CD4-positive, alpha-beta T cell treated with Interleukin-1 beta for 1 hour (primary cell): ENCODE data around the gene KIAA1958.

Experiments used
- DNase-seq, 2 donors: peaks; one replicate each; pipeline ENCODE4 v3.0.0-alpha.2; 2020 to 2022

KIAA1958 gene, protein sequence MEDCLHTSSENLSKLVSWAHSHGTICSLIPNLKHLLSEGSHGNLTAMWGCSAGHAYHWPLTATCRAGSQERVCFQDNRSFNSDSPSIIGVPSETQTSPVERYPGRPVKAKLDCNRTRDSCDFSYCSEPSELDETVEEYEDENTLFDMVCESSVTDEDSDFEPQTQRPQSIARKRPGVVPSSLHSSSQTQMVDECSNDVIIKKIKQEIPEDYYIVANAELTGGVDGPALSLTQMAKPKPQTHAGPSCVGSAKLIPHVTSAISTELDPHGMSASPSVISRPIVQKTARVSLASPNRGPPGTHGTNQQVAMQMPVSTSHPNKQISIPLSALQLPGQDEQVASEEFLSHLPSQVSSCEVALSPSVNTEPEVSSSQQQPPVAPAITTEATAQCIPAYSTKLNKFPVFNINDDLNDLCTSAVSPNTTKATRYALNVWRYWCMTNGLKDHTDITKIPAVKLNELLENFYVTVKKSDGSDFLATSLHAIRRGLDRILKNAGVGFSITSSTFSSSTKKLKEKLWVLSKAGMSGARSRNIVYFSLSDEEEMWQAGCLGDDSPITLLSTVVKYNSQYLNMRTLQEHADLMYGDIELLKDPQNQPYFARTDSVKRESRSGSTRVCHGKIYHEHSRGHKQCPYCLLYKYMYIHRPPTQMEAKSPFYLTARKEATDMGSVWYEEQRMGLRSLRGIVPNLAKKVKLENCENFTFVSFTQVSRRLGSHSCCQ

DNA sequence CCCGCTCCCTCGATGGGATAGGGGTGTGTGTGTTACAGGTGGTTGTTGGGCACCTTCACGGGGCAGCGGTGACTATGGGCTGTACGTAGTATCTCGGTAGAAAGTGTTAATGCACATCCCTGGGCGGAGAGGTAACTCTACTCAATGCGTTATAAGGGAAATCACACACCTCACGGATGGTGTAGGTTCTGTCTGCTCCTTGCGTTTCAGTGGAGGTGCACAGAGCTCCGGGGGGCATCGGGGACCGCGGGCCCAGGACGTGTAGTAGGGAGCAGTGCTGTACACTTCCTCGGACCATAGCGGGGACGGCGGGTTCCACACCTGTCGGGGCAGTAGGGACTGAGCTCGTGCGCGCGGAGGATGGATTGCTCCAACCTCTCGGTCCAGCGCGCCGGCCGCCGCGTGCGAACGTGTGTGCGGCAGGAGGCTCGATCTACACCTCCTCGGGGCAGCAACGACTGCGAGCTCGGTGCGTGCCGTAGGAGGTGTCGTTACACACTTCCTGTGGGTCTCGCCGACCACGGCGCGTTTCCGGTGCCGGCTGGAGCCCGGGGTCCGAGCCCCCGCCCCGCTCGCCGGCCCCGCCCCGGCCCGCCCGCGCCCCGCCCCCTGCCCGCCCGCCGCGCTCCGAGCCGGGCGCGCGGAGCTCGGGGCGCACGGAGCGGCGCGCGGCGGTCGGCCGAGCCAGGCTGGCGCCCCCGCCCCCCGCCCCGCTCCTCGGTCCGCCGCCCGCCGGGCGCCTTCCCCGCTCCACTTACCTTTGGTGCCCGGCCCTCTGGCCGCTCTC lies at the start of gene KIAA1958:
Gene KIAA1958, plus strand, starts transcription at position 607 of the 787 bp plus-strand sequence. CDS start 87,254 bp downstream, outside the sequence.
- DNase-seq, result peak; percentile 85 to 89

DNA sequence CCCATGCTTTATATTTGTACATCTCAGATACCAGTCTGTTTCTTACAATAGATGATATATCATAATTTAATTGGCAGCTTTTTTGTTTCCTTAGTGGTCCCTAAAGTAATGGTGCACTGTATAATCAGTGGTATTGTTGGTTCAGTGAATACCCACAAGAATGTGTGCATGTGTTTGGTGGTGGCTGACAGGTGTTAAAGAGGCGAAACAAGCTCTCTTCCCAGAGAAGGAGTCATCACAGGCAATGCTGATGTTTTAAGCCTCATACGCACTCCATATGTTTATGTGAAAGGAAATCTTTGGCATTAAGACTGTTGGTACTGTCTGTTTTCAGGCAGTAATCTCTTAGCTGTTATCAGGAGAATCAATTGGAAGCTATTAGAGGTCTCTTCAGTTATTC lies 49.2 kb upstream of the KIAA1958 start:
- DNase-seq, result no peak

DNA sequence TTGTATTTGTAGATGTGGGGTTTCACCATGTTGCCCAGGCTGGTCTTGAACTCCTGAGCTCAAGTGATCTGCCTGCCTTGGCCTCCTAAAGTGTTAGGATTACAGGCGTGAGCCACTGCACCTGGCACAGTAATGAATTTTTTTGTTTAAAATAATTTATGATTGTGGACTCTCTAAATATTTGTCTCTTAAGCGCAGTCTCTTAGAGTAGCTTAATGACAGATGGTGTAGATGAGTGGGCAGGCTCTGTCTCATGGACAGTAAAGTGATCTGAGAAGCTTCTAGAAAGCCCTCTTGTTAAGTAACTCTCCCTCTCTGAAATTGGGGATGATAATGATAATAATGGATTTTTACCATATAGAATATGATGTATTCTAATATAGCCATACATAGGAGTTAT lies 47.5 kb upstream of the KIAA1958 start:
- no peak for DNase-seq

DNA sequence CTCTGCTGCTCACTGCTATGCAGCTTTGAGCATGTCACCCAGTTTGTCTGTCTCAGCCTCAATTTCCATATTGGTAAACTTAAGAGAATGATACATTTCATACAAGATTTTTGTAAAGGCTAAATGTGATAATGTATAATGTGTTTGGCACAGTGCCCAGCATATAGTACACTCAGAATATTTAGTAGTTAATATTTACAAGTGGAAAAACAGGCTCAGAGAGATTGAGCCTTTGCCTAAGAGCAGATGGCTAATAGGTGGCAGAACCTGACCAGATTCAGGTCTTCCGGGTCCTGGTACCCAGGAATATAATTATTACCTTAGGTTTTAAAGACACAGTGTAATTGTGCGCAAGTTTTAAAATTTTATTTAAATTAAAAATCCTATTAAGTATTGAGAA lies 46.8 kb upstream of the KIAA1958 start:
- DNase-seq, result no peak

DNA sequence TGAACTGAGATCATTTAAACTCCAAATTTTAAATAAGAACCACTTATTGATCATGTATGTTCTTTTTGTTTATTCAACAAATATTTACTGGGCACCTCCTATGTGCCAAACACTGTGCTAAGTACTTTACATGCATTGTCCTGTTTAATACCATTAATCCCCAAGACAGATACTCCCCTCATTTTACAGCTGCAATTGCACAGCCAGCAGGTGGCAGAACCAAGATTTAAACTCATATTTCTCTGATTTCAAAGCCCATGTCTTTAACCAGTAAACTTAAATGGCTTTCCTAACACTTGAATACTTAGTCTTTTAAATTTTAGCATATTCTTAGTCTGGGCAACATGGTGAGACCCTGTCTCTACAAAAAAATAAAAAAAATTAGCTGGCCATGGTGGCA lies 43.4 kb upstream of the KIAA1958 start:
- peak; percentile 20 to 42 for DNase-seq

DNA sequence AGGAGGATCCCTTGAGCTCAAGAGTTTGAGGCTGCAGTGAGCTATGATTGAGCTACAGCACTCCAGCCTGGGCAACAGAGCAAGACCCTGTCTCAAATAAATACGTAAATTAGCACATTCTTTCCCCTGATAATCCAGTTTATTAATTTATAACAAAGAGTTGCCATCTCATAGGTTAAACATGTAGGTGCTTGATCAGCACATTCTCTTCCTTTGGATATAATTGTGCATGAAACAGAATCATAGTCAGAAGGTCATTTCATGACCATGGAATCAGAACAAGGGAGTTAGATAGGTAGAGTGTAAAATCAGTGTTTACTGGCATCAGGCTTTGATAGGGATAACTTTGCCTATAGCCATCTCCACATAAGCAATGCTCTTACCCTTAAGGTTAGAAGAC lies 43.0 kb upstream of the KIAA1958 start:
- DNase-seq, result no peak

DNA sequence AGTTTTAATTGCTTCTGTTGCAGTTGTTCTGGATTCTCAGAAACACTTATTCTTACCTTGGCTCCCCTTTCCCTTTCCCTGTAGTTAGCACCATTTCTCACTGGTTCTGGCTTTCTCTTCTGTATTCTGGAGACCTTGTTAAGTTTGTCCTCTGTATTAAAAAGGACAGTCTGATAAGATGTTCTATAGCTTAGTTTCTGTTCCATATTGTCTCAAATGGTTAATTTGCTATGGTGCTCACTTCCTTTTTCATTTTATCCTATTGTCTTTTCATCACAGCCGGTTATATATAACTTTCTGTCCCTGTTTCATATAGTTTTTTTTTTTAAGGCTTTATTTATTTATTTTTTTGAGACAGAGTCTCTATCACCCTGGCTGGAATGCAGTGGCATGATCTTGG lies 41.4 kb upstream of the KIAA1958 start:
- DNase-seq, result no peak

DNA sequence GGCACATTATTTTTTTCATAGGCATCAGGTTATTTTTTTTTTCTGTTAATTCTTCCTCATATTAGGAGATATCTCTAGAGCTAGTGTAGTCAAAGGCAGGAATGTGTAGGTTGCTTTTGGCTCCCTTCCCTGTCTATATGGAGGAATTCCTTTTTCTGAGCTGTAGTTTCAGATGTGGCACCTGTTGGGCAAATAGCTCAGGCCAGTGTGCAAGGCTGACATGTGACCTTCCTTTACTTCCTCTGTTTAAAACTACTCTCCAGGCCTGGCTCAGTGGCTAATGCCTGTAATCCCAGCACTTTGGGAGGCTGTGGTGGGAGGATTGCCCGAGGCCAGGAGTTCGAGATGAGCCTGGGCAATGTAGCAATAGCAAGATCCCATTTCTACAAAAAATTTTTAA lies 40.5 kb upstream of the KIAA1958 start:
- no peak for DNase-seq

DNA sequence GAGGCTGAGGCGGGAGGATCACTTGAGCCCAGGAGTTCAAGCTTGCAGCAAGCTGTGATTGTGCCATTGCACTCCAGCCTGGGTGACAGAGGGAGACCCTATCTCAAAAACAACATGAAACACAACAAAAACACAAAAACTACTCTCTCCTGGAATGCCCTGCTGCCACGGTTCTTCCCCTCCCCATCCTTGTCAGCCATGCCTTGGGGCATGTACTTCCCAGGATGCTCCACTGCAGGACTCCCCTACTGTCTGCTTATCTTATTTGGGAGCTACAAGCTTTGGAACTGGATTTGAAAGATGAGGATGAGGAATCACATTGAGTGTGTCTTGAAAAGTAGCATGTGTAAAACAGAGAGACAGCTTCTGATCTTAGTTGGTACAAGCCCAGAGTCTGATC lies 40.1 kb upstream of the KIAA1958 start:
- no peak for DNase-seq

DNA sequence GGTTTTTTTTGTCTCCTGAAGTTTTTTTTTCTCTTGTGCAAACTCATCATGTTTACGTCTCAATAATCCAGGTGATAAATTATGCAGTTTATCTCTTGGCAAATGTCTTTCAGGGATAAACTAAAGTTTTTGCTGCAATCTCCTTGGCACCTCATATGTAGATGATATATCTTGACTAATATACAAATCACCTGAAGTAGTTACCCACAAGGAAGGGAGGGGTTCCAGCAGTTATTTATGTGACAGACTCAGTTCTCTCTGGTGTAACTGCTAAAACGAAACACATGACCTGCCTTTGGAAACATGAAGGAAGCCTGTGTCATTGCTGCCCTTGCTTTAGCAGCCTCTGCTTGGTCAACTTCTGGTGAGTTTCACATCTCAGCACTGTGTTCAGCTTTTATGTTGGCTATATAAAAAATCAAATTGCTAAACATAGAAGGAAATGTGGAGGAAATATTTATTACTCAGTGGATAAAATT lies 39.3 kb upstream of the KIAA1958 start:
- DNase-seq, result no peak

DNA sequence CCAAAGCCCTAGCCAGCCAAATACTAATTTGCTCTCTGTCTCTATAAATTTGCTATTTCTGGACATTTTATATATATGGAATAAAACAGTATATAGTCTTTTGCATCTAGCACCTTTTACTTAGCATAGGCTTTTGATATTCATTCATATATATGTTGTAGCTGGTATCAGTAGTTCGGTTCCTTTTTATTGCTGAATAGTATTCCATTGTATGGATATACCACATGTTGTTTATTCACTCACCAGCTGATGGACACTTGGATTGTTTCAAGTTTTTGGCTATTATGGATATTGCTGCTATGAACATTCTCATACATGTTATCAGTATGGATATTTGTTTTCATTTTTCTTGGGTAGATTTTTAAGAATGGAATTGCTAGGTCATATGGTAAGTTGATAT lies 23.8 kb upstream of the KIAA1958 start:
- DNase-seq, result no peak

DNA sequence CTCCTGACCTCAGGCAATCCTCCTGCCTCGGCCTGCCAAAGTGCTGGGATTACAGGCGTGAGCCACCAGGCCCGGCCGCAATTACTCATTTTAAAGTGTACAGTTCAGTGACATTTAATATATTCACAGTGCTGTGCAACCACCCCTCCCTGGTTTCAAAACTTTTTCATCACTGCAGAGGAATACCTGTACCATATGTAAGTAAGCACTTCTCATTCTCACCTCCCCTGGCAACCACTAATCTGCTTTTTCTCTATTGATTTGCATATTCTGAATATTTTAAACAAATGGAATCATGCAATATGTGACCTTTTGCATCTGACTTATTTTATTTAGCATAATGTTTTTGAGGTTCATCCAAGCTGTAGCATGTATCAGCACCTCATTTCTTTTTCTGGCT lies 21.3 kb upstream of the KIAA1958 start:
- no peak for DNase-seq

DNA sequence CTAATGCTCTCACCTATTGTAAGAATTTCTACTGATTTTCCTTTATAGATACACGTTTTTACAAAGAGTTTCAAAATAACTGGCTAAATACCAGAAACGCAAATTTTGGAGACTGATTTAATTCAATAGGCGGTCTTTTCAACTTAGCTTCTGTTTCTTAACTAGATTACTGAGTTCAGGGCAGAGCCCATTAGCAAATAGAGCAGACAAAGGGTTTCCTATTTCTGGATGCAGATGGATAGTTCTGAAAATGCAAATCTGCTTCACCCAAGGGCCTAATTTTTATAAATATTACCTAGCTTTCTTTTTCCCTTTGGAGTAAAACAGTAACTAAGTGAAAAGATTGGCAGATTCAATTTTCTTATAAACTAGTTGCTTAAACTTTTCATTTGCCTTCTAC lies 13.6 kb upstream of the KIAA1958 start:
- DNase-seq, result no peak

DNA sequence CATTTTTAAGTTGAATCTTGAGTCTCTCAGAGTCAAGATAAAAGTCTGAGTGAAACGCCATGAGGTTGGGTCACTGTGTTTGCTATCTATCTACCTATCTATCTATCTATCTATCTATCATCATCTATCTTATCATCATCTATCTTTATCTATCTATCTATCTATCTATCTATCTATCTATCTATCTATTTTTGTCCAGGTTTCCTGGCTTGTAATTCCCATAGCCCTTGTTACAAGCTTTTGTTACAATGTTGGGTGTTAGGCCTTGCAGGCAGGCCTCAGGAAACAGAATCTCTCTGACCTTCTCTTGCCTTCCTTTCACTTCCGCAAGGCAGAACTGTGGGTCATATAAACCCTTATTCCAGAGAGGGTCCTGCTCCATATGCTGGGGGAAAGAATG lies 12.6 kb upstream of the KIAA1958 start:
- DNase-seq, result no peak

DNA sequence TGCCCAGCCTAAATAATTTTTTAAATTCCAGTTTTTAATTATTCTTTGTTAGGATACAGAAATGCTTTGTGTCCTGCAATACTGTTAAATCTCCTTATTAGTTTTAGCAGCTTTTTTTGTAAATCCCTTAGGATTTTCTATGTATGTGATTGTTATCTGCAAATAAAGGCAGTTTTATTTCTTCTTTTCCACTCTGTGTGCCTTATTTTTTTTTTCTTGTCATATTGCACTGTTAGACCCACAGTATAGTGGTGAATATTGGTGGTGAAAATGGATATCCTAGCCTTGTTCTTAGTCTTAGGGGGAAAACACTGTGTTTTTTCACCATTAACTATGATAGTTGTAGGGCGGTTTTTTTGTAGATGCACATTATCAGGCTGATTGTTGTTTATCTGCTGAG lies 11.3 kb upstream of the KIAA1958 start:
- DNase-seq, result no peak

DNA sequence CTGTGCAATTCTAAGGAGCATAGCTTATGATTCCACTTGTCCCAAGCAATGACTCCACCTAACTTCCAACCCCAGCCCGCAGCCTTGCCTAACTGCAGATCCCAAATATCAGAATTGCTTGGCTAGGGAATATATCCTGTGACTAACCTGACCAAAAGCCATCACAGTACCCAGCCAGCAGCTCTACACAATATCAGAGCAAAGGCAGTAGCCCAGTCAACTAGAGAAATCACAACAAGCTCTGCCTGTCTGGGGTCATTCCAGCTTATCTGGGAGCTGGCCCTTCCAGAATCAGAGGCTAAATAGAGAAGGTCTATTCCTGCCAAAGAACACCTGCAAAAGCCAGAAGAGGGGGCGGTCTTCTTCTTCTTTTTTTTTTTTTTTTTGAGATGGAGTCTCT lies 9.3 kb upstream of the KIAA1958 start:
- DNase-seq, result no peak

DNA sequence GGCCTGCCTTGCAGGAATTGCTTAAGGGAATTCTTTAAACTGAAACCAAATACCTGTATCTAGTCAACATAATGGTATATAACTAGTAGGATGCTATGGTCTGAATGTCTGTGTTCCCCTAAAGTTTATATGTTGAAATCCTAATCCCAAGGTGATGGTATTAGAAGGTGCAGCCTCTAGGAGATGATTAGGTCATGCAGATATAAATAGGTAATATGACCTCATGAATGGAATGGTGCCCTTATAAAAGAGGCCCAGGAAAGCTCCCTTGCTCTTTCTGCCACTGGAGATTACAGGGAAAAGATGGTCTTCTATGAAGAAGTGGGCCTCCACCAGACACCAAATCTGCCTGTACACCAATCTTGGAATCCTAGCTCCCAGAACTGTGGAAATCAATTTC lies 7.4 kb upstream of the KIAA1958 start:
- DNase-seq, result no peak

DNA sequence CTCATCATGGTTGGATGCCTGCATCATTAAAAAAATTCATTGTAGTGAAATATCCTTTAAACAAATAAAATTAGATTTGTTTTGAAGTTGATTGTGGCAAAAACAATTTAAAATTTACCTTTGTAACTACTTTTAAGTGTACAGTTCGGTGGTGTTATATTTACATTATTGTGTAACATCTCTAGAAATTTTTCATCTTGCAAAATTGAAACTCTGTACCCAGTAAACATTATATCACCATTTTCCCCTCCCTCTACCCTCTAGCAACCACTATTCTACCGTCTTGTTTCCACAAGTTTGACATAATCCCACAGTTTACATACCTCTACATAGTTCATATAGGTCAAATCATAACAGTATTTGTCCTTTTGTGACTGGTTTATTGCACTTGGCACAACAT lies 2.0 kb upstream of the KIAA1958 start:
- no peak for DNase-seq

DNA sequence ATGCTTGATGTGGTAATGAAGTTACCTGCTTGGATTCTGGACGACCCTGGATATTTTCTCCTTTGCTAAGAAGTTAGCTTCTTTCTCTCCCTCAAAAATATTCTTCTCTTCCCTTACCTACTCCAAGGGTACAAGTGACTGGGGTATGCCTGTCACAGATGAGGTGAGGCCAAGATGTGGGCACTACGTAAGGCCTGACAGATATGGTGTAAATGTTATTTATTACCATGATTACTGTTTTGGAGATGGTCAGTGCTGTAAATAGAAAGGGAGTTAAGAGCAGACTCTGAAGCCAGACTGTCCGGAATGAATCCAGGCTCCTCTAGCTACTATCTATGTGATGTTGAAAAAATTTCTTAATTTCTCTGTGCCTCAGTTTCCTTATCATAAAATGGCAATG lies 1.1 kb upstream of the KIAA1958 start:
- no peak for DNase-seq

DNA sequence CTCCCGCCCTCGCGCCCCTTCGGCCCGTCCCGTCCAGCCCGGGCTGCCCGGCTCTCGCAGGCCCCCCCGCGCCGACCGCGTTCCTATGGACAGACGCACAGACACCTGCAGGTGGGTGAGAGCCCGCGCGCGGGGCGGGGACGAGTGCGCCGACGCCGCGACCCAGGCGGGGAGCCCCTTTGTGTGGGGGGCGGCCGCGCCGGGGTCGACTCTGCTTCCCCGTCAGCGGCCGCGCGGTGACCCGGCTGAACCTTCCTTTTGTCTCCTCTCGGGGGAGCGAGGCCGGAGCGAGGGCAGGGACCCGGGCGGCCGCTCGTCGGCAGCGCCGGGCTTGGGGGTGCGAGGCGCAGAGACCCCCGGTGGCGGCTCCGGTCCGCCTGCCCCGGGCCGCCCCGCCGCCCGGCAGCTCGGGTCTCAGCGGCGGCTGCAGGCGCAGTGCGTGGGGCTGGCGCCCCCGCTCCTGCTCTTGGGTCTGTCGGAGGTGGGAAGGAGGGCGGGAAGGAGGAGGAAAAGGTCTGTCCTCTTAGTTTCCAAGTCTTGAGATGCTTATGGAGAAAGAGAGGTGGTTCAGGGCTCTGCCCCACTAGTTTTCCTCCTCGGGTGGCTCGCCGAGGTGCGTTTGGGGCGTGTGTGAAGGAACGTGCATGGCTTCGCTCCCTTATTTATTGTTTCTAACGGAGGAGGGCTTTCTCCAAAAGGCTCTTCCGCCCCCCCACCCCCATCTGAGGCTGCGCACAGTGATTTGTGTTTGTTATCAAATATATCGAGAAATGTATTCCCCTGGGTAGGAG lies 576 bp downstream of the KIAA1958 start:
- DNase-seq, result peak; percentile 48 to 64

DNA sequence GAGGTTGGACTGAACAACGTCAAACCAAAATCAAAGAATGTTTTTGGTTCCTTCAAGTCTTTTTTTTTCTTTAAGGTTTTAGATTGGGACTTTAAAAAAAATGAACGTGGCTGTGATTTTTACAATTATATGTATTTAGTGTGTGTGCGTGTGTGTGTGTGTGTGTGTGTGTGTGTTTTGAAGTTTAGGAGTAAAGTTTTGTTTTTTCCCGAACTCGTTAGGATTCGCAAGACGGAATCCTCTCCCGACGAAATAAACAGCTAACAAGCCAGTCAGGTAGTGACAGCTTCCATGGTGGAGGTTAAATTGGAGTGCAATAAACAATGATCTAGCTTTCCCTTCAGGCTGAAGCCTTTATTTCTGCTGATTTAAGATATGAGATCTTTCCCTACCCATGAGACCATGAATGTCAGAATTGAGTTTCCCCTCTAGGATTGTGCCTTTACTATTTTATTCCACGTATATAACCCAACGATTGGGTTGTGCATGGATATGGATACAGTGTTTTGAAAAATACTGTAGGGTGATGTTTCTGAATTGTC lies 1.2 kb downstream of the KIAA1958 start:
- no peak for DNase-seq

DNA sequence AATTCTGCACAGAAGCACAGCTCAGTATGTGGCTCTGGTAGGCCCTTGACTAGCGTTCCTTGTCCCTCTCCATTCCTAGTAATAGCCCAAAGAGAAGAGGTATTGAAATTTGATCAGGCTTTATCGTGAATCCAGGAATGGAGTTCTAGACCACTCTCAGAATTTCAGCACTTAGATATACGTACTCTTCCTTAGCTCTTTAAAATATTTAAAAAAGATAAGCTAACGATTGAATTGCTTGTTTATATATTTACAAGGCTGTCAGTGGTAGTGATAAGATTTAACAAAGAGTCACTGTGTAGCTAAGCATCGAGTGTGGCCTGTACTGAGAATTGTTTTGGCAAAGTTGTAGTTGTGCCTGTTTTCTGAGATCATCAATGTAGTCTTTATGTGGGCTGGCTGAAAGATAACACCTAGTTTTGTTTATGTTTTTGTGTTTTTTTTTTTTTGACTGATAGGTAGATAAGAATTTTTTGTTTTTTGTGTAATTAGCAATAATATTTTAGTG lies 2.5 kb downstream of the KIAA1958 start:
- DNase-seq, result no peak
